Cardiac muscle cell (in vitro differentiated cells and primary cell): ENCODE data around the gene TEX22. TPM values are rescaled to one million over a fixed set of nuclear protein-coding genes. Genes with fewer than 3 reads are reported as not detected.

Source experiments
- DNase-seq, 2 donors: peaks; one replicate each; pipeline versions ENCODE4 v3.0.0 to v3.0.0-alpha.2; 2010 to 2017; ENCODE audit warnings: low read depth in 1 of 2, low spot score in 1 of 2
- H3K27ac ChIP-seq: fragments of 200-600 bp; sonication (generic); 2 replicates; pipeline ENCODE4 v1.5.1; 2016
- H3K27me3 ChIP-seq: fragments of 200-600 bp; sonication (generic); 2 replicates; pipeline ENCODE4 v1.6.0; 2016; ENCODE audit warnings: control low read depth
- H3K36me3 ChIP-seq: fragments of 200-600 bp; sonication (generic); 2 replicates; pipeline ENCODE4 v1.5.1; 2016; ENCODE audit warnings: control low read depth
- H3K4me1 ChIP-seq: fragments of 200-600 bp; sonication (generic); 2 replicates; pipeline ENCODE4 v1.8.1; 2017; ENCODE audit warnings: low read depth, mild to moderate bottlenecking, mixed run types
- H3K4me3 ChIP-seq: fragments of 200-600 bp; sonication (generic); 2 replicates; pipeline ENCODE4 v1.5.1; 2016; ENCODE audit warnings: mild to moderate bottlenecking
- H3K9me3 ChIP-seq: fragments of 200-600 bp; sonication (generic); 2 replicates; pipeline ENCODE4 v1.5.1; 2017; ENCODE audit warnings: low read depth, mild to moderate bottlenecking, control low read depth
- polyA plus RNA-seq: library from polyadenylated mRNA; unstranded; fragments of >200 nt; fragmentation: Nextera tagmentation; extraction: Ambion mirVana; gene quantifications from 2 replicates; pipeline ENCODE4 v1.2.1, GENCODE V29; 2016
- total RNA-seq: library from RNA; depleted of rRNA; stranded (reverse); fragments of >200 nt; gene quantifications from 2 replicates; pipeline ENCODE4 v1.2.3, GENCODE V29; 2016
- TF ChIP-seq, protein P1 (sequence below): IDR thresholded peaks from 2 replicates; pipeline ENCODE4 v1.5.1; 2012; ENCODE audit warnings: low read depth, mild to moderate bottlenecking, low read length

The TEX22 gene
- total and polyA plus RNA-seq, 2 experiments from 2014 or later = 3.7 to 4.1 TPM

DNA sequence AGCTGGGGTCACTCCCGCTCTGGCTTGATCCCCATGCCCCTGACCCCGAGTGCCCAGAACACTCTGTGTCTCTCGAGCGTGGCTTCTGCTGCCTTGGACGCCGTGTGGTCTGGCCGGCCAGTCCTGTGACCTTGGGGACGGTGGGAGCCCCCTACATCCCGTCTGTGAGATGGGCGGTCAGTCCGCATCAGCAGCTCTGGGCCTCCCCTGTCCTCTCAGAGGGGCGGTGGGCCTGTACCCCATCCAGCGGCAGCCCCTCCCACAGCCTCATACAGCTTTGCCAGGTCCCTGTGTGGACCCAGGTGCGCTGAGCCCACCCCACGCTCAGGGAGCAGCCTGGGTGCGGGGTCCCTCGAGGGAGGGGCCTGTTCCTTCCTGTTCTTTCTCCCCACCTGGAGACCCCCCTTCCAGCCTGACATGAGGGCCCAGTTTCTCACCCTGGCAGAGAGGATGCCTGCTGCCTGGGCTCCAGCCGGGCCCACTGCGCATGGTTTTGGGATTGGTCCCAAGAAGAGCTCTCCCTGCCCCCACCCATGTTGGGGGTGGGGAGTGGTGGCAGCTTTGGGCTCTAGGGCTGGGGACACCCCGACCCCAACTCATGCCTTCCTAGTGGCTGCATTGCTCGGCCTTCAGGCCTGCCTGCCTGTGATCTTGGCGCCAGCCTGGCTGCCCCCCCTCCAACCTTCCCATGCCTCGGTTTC, 22.8 kb downstream of the TEX22 start:
- peak overlapping the region; percentile 85 for H3K4me3 ChIP-seq
- no peaks in the 10 kb centered on the region for H3K36me3 ChIP-seq
- H3K9me3 ChIP-seq = no peaks in the 10 kb centered on the region
- H3K4me1 ChIP-seq = peaks cover 13% of the 10 kb centered on the region
- DNase-seq = no peak
- peak overlapping the region; percentile 81 for H3K27ac ChIP-seq
- TF ChIP-seq, protein P1, sequence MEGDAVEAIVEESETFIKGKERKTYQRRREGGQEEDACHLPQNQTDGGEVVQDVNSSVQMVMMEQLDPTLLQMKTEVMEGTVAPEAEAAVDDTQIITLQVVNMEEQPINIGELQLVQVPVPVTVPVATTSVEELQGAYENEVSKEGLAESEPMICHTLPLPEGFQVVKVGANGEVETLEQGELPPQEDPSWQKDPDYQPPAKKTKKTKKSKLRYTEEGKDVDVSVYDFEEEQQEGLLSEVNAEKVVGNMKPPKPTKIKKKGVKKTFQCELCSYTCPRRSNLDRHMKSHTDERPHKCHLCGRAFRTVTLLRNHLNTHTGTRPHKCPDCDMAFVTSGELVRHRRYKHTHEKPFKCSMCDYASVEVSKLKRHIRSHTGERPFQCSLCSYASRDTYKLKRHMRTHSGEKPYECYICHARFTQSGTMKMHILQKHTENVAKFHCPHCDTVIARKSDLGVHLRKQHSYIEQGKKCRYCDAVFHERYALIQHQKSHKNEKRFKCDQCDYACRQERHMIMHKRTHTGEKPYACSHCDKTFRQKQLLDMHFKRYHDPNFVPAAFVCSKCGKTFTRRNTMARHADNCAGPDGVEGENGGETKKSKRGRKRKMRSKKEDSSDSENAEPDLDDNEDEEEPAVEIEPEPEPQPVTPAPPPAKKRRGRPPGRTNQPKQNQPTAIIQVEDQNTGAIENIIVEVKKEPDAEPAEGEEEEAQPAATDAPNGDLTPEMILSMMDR = no peak
- H3K27me3 ChIP-seq = no peaks in the 10 kb centered on the region

DNA sequence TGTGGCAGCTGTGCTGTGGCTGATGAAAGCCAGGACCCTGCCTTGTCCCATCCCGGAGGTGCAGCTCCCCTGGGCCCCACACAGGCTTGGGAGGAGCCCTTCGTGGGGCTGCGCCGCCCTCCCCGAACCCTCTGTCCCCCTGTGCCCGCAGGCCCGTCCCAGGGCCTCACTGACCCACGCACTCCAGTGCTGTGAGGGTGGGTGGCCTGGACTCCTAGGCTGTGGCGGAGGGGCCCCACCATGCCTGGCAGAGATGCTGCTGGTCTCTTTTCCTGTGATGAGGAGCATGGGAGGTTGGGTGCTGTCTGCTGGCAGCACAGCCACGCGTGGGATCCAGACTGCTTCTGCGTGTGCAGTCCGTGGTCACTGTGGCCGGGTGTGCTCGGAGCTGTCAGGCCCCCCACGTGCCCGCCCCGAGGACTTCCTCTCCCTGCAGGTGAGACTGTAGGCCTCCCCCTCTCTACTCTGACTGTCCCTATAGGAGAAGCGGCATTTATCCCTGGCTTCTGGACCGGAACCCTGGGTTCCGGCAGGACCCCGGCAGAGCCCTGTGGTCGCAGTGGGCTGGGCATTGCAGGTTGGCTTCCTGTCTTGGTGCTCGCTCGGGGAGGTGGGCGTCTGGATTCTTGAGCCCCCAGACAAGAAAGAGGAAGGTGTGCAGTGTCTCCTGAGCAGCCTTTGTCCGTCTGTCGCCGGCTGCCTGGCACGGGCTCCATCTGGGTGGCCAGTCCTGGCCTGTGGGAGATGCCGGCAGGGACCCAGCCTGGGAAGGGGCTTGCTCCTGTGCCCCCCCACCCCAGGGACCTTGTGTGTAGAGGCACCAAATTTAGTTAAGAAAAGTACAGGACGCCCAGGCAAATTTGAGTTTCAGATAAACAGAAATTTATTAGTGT, 23.6 kb downstream of the TEX22 start:
- Histone ChIP-seq H3K9me3 (no peaks in the 10 kb centered on the region), H3K27me3 (no peaks in the 10 kb centered on the region), H3K36me3 (no peaks in the 10 kb centered on the region), H3K27ac (peak overlapping the region; percentile 81), H3K4me3 (no peak overlapping the region), H3K4me1 (peaks cover 13% of the 10 kb centered on the region)
- TF ChIP-seq, protein P1 = no peak
- DNase-seq = no peak

DNA sequence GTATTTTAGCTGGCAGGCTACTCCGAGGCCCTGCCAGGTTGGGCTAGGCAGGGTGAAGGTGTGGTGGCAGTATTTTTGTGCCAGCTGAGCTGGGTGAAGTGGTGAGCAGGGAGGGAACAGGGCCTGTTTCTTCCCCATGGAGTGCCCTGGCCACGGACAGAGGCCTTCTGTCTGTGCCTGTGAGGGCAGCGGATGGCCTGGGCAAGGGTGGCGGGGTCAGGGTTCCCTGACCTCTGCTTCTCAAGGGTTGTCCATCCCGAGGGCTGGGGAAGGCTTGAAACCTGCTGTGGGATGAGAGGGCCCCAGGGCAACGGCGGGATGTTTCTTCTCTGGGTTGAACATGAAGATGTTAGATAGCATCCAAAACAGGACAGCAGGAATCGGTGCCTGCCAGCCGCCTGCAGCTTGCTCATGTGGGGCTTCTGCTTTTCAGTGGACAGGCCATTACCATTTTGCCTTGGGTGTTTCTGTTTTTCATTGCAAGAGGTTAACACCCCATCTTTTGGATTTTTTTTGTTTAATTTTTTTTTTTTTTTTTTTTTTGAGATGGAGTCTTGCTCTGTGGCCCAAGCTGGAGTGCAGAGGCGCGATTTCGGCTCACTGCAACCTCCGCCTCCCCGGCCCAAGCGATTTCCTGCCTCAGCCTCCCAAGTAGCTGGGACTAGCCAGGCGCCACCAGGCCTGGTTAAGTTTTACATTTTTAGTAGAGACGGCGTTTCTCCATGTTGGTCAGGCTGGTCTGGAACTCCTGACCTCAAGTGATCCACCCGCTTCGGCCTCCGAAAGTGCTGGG, 24.6 kb downstream of the TEX22 start:
- Histone ChIP-seq H3K27me3 (no peaks in the 10 kb centered on the region), H3K27ac (peak overlapping the region; percentile 81), H3K36me3 (no peaks in the 10 kb centered on the region), H3K4me3 (no peak overlapping the region), H3K9me3 (no peaks in the 10 kb centered on the region), H3K4me1 (peaks cover 13% of the 10 kb centered on the region)
- no peak for DNase-seq
- TF ChIP-seq, protein P1 = no peak

DNA sequence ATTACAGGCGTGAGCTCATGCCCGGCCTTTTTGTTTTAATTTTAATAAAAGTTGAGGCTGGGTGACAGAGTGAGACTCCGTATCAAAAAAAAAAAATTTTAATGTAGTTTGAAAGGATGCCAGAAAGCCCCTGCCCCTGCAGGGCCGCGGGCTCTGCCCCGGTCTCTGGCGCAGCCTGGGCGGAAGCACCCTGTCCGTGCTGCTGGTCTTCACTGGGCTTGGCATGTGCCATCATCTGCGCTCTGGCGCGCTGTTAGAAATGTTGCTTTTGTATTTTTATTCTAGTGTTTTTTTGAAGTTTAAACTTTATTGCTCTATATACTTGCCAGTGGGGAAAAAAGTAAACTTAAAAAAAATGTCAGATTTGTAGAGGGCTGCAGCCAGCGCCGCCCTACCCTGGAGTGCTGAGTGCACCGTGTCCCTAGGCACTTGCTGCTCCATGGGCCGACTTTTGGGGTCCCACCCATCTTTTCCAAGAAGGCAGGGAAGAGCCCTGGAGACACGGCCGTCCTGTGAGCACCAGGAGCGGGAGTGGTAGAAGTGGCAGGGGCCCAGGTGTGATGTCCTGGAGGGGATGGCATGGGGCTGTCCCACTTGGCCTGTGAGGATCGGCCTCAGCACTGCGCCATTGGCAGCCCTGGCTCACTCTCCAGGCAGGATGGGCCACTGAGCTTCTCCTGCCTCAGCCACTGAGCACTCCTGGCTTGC, 25.3 kb downstream of the TEX22 start:
- H3K4me3 ChIP-seq = no peak overlapping the region
- no peaks in the 10 kb centered on the region for H3K27me3 ChIP-seq
- DNase-seq = no peak
- no peak overlapping the region for H3K27ac ChIP-seq
- no peaks in the 10 kb centered on the region for H3K9me3 ChIP-seq
- TF ChIP-seq, protein P1 = no peak
- H3K36me3 ChIP-seq = no peaks in the 10 kb centered on the region
- H3K4me1 ChIP-seq = peaks cover 10% of the 10 kb centered on the region

DNA sequence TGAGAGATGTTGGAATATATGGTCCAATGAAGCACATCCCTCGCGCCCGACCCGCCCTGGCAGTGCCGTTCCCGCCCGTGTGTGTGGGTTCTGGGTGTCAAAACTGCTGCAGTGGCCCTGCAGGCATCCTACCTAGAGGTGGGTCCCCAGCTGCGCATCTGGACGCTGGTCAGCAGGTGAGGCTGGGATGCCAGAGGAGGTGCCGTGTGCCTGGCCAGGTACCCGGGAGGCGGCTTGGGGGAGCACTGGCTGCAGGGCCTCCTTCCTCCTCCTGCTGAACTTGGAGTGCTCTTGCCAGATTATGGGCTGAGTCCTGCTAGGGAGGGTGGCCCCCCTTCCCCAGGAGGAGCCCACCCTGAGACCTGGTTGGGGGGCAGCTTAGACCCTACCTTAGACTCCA, 26.5 kb downstream of the TEX22 start:
- H3K9me3 ChIP-seq = no peaks in the 10 kb centered on the region
- H3K27ac ChIP-seq = no peak overlapping the region
- H3K27me3 ChIP-seq = no peaks in the 10 kb centered on the region
- DNase-seq = no peak
- TF ChIP-seq, protein P1 = no peak
- no peaks in the 10 kb centered on the region for H3K36me3 ChIP-seq
- H3K4me3 ChIP-seq = no peak overlapping the region
- peaks cover 4% of the 10 kb centered on the region for H3K4me1 ChIP-seq
